BE2C (cell line): ENCODE measurements around the gene MARCHF3.
"Not testable (repeated sequence)": the region's sequence is repeated elsewhere in the genome, so short reads cannot be mapped to it uniquely, and the experiment has no call there.

Experiments used
- DNase-seq: peaks from one replicate; pipeline ENCODE4 v3.0.0-alpha.2; 2020
- H3K27me3 ChIP-seq: fragments of 250-450 bp; sonication (Bioruptor Pico); 2 replicates; pipeline ENCODE4 v1.5.1; 2020; ENCODE audit warnings: mild to moderate bottlenecking
- H3K36me3 ChIP-seq: fragments of 250-450 bp; sonication (Bioruptor Pico); 2 replicates; pipeline ENCODE4 v1.5.1; 2020; ENCODE audit warnings: mild to moderate bottlenecking
- H3K4me1 ChIP-seq: fragments of 250-450 bp; sonication (Bioruptor Pico); 2 replicates; pipeline ENCODE4 v1.5.1; 2020
- H3K4me3 ChIP-seq: 2 replicates; pipeline ENCODE4 v1.5.1; 2011; ENCODE audit warnings: low read depth, low read length
- H3K9me3 ChIP-seq: fragments of 250-450 bp; sonication (Bioruptor Pico); 2 replicates; pipeline ENCODE4 v1.5.1; 2020
- TF ChIP-seq, protein P1 (sequence below): IDR thresholded peaks from 2 replicates; pipeline ENCODE4 v1.5.1; 2012; ENCODE audit warnings: mild to moderate bottlenecking, low read depth, low read length

The MARCHF3 gene

DNA sequence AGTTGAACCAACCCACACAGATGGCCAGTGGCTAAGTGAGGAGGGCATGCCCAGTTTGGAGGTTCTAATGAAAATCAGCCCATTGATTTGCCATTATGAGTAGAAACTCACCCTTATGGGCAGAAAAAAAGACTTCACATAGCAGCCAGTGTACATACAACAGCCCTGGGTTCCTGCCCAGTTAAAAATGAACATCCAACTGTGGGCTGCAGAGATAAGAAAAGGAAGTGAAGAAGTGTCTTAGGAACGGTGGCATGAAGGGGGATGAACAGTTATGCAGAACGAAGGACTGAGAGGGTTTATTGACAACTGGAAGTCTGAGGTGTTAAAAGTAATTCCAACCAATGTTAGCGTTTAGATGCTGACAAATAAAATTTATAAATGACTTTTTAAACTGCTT lies 118.4 kb downstream of the MARCHF3 start:
- H3K4me3 ChIP-seq: no peak overlapping the region
- TF ChIP-seq, protein P1, sequence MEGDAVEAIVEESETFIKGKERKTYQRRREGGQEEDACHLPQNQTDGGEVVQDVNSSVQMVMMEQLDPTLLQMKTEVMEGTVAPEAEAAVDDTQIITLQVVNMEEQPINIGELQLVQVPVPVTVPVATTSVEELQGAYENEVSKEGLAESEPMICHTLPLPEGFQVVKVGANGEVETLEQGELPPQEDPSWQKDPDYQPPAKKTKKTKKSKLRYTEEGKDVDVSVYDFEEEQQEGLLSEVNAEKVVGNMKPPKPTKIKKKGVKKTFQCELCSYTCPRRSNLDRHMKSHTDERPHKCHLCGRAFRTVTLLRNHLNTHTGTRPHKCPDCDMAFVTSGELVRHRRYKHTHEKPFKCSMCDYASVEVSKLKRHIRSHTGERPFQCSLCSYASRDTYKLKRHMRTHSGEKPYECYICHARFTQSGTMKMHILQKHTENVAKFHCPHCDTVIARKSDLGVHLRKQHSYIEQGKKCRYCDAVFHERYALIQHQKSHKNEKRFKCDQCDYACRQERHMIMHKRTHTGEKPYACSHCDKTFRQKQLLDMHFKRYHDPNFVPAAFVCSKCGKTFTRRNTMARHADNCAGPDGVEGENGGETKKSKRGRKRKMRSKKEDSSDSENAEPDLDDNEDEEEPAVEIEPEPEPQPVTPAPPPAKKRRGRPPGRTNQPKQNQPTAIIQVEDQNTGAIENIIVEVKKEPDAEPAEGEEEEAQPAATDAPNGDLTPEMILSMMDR: no peak
- peaks cover 10% of the 10 kb centered on the region for H3K4me1 ChIP-seq
- H3K27me3 ChIP-seq: no peaks in the 10 kb centered on the region
- H3K9me3 ChIP-seq: no peaks in the 10 kb centered on the region; the same call in 1 of the 2 replicates
- no peak for DNase-seq
- no peaks in the 10 kb centered on the region for H3K36me3 ChIP-seq

- H3K27me3 ChIP-seq: no peaks in the 10 kb centered on the region
- TF ChIP-seq, protein P1: no peak
- peaks cover 10% of the 10 kb centered on the region for H3K4me1 ChIP-seq
- no peak overlapping the region for H3K4me3 ChIP-seq
- no peaks in the 10 kb centered on the region; the same call in 1 of the 2 replicates for H3K9me3 ChIP-seq
- no peaks in the 10 kb centered on the region for H3K36me3 ChIP-seq
- DNase-seq: no peak
These were observed 120.5 kb downstream of the MARCHF3 start for GRCh38 chr5:126909856-126910255.

DNA sequence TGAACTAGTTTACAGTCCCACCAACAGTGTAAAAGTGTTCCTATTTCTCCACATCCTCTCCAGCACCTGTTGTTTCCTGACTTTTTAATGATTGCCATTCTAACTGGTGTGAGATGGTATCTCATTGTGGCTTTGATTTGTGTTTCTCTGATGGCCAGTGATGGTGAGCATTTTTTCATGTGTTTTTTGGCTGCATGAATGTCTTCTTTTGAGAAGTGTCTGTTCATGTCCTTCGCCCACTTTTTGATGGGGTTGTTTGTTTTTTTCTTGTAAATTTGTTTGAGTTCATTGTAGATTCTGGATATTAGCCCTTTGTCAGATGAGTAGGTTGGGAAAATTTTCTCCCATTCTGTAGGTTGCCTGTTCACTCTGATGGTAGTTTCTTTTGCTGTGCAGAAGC lies 126.0 kb downstream of the MARCHF3 start:
- H3K4me3 ChIP-seq, H3K27me3 ChIP-seq, H3K4me1 ChIP-seq, DNase-seq, H3K36me3 ChIP-seq, H3K9me3 ChIP-seq: not testable (repeated sequence)

- DNase-seq: no peak
- H3K4me3 ChIP-seq: no peak overlapping the region
- H3K9me3 ChIP-seq: no peaks in the 10 kb centered on the region; the same call in 1 of the 2 replicates
- 0 out of 2 replicates have a peak, but pooled peaks cover 4% of the 10 kb centered on the region for H3K36me3 ChIP-seq
- TF ChIP-seq, protein P1: no peak
- H3K27me3 ChIP-seq: no peaks in the 10 kb centered on the region
- no peaks in the 10 kb centered on the region for H3K4me1 ChIP-seq
These were observed 129.6 kb downstream of the MARCHF3 start for GRCh38 chr5:126900796-126901195.

DNA sequence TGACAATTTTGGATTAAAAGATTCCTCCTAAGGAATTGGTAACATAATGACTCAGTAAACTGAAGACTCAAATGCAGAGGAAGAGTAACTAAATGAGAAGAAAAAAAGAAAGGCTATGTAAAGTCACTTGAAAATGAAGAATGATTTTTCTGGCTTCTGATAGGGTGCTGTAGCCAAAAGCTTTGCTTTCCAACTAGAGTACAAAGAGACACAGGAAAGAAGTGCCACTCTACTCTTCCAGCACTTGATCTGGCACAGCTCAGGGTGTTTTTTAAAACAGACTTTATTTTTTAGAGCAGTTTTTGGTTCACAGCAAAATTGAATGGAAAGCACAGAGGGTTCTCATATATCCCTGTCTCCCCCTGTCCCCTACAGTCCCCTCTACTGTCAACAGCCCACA lies 130.9 kb downstream of the MARCHF3 start:
- TF ChIP-seq, protein P1: no peak
- 0 out of 2 replicates have a peak, but pooled peaks cover 4% of the 10 kb centered on the region for H3K36me3 ChIP-seq
- DNase-seq: no peak
- H3K27me3 ChIP-seq: no peaks in the 10 kb centered on the region
- H3K4me3 ChIP-seq: no peak overlapping the region
- no peaks in the 10 kb centered on the region for H3K4me1 ChIP-seq
- no peaks in the 10 kb centered on the region; the same call in 1 of the 2 replicates for H3K9me3 ChIP-seq

DNA sequence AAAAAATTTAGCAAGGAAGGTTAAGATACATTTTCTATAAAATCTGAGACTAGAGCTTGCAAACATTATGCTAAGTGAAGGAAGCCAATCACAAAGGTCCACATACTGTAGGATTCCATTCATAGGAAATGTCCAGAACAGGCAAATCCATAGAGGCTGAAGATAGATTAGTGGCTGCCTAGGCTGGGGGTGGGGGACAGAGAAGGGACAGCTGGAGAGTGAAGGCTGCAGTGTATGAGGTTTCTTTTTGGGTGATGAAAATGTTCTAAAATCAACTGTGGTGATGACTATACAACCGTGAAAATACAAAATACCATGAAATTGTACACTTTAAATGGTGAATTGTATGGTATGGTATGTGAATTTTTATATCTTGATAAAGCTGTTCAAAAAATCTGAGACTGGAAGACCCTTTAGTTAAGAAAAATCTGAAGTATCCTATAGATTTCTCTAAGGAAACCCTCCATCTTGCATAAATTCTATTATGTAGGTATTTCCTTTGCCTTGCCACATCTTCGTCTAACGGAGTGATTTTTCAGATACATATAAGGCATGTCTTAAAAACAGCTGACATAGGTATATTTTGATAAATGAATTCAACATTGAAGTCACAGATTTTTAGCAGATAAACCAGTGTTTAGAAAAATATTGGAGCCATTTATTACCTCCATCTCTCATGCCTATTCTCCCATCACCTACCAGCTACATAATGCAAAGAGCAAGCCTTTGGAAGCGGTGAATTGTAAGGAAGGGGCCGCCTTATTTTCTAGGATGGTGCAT lies 132.3 kb downstream of the MARCHF3 start:
- Histone ChIP-seq H3K4me3 (no peak overlapping the region), H3K27me3 (no peaks in the 10 kb centered on the region), H3K9me3 (no peaks in the 10 kb centered on the region; the same call in 1 of the 2 replicates), H3K36me3 (0 out of 2 replicates have a peak, but pooled peaks cover 3% of the 10 kb centered on the region), H3K4me1 (no peaks in the 10 kb centered on the region)
- TF ChIP-seq, protein P1: no peak
- no peak for DNase-seq
